IMR-90 (cell line): Measurements from ENCODE around the gene XPA. TPM values are rescaled to one million over a fixed set of nuclear protein-coding genes. Genes with fewer than 3 reads are reported as not detected.

Experiments
- ATAC-seq: fragments of 200-7000 bp; cut with Tn5 transposase; 2 replicates; pipeline ENCODE4 v1.9.1; 2020; ENCODE audit warnings: low read depth, mild to moderate bottlenecking, moderate library complexity
- BruUV-seq: library from RNA; stranded (reverse); fragments of 400-500 nt; replicated peaks from 2 replicates; lab custom pipeline; 2021; lab: Mats Ljungman, UMichigan
- CTCF ChIA-PET: fragments of 300-600 bp; formaldehyde crosslinking; extraction: SDS; loops from one replicate; lab custom pipeline; 2021; ENCODE audit warnings: antibody characterized with exemption; lab: Yijun Ruan, JAX
- POLR2A ChIA-PET: fragments of 300-600 bp; sonication (Branson Sonifier 250); formaldehyde crosslinking; loops from one replicate; lab custom pipeline; 2022; ENCODE audit warnings: antibody characterized with exemption; ENCODE audit not compliant: unreplicated experiment; lab: Charles Lee
- DNase-seq: peaks from one replicate; pipeline ENCODE4 v3.0.0; 2013
- H2AFZ ChIP-seq: replicated peaks from 2 replicates; pipeline ENCODE3; 2013; ENCODE audit warnings: low read length, mild to moderate bottlenecking; ENCODE audit not compliant: poor library complexity
- H2AK5ac ChIP-seq: 2 replicates; pipeline ENCODE4 v1.6.1; 2013; ENCODE audit warnings: low read depth, low read length, inconsistent platforms
- H2AK9ac ChIP-seq: replicated peaks from 2 replicates; pipeline ENCODE3; 2013; ENCODE audit warnings: mild to moderate bottlenecking, low read depth, low read length, moderate library complexity; ENCODE audit not compliant: poor library complexity
- H2BK120ac ChIP-seq: 2 replicates; pipeline ENCODE4 v1.6.1; 2013; ENCODE audit warnings: low read depth, low read length, inconsistent platforms
- H2BK15ac ChIP-seq: 3 replicates; pipeline ENCODE4 v1.6.1; 2013; ENCODE audit warnings: low read depth, low read length, inconsistent platforms
- H2BK20ac ChIP-seq: 2 replicates; pipeline ENCODE4 v1.6.1; 2013; ENCODE audit warnings: low read depth, mild to moderate bottlenecking, inconsistent platforms, low read length, moderate library complexity
- H2BK5ac ChIP-seq: 2 replicates; pipeline ENCODE4 v1.6.1; 2013; ENCODE audit warnings: mild to moderate bottlenecking, low read depth, low read length, inconsistent platforms; ENCODE audit not compliant: poor library complexity, severe bottlenecking
- H3K14ac ChIP-seq: replicated peaks from 2 replicates; pipeline ENCODE4 v1.6.1; 2013; ENCODE audit warnings: low read depth, low read length, inconsistent platforms
- H3K18ac ChIP-seq: 2 replicates; pipeline ENCODE4 v1.6.1; 2013; ENCODE audit warnings: low read depth, low read length, control low read depth
- H3K23ac ChIP-seq: 2 replicates; pipeline ENCODE4 v1.6.1; 2013; ENCODE audit warnings: low read depth, low read length, inconsistent platforms
- H3K27ac ChIP-seq: 2 replicates; pipeline ENCODE4 v1.5.1; 2013; ENCODE audit warnings: mild to moderate bottlenecking, control low read depth, low read length; ENCODE audit not compliant: insufficient read depth
- H3K27me3 ChIP-seq: 2 replicates; pipeline ENCODE4 v1.6.1; 2013; ENCODE audit warnings: low read length; ENCODE audit not compliant: control insufficient read depth, insufficient read depth
- H3K36me3 ChIP-seq: 2 replicates; pipeline ENCODE4 v1.6.1; 2013; ENCODE audit warnings: low read length, mixed read lengths; ENCODE audit not compliant: control insufficient read depth, insufficient read depth
- H3K4ac ChIP-seq: 2 replicates; pipeline ENCODE4 v1.6.1; 2013; ENCODE audit warnings: low read depth, low read length, inconsistent platforms
- H3K4me1 ChIP-seq: 2 replicates; pipeline ENCODE4 v1.6.1; 2013; ENCODE audit warnings: low read length, mixed read lengths; ENCODE audit not compliant: control insufficient read depth, insufficient read depth
- H3K4me2 ChIP-seq: 2 replicates; pipeline ENCODE4 v1.6.1; 2013; ENCODE audit warnings: low read depth, mild to moderate bottlenecking, control low read depth, low read length, moderate library complexity
- H3K4me3 ChIP-seq: 2 replicates; pipeline ENCODE4 v1.5.1; 2013; ENCODE audit warnings: low read depth, mild to moderate bottlenecking, control low read depth, low read length, moderate library complexity; ENCODE audit not compliant: insufficient read depth
- H3K56ac ChIP-seq: 2 replicates; pipeline ENCODE4 v1.6.1; 2013; ENCODE audit warnings: low read length, inconsistent platforms; ENCODE audit not compliant: insufficient read depth; ENCODE audit errors: extremely low read depth
- H3K79me1 ChIP-seq, 2 experiments: 2 replicates each; pipeline ENCODE4 v1.6.1; 2013; ENCODE audit warnings: low read length in 2 of 2, inconsistent platforms in 1 of 2, low read depth in 1 of 2
- H3K9ac ChIP-seq: 2 replicates; pipeline ENCODE4 v1.6.1; 2013; ENCODE audit warnings: low read depth, low read length, control low read depth
- H3K9me1 ChIP-seq: 2 replicates; pipeline ENCODE4 v1.6.1; 2013; ENCODE audit warnings: low read length, inconsistent platforms; ENCODE audit not compliant: insufficient read depth
- H3K9me3 ChIP-seq: 2 replicates; pipeline ENCODE4 v1.6.1; 2013; ENCODE audit warnings: low read length; ENCODE audit not compliant: control insufficient read depth, insufficient read depth
- H4K20me1 ChIP-seq: 2 replicates; pipeline ENCODE4 v1.6.1; 2013; ENCODE audit warnings: low read length, inconsistent platforms; ENCODE audit not compliant: insufficient read depth
- H4K5ac ChIP-seq: 2 replicates; pipeline ENCODE4 v1.6.1; 2013; ENCODE audit warnings: mild to moderate bottlenecking, low read depth, low read length, control low read depth
- H4K8ac ChIP-seq, 2 experiments: 2 replicates each; pipeline ENCODE4 v1.6.1; 2013; ENCODE audit warnings: low read depth in 2 of 2, low read length in 2 of 2, control low read depth in 1 of 2, inconsistent platforms in 1 of 2
- H4K91ac ChIP-seq: 2 replicates; pipeline ENCODE4 v1.6.1; 2013; ENCODE audit warnings: low read depth, low read length, inconsistent platforms; ENCODE audit not compliant: insufficient read depth
- RAD21 ChIP-seq: IDR thresholded peaks from 2 replicates; pipeline ENCODE4 v1.6.1; 2012; ENCODE audit warnings: low read length, improper control_type of control experiment
- WGBS, 2 experiments: methylation state at CpG; one replicate each; pipeline versions ENCODE4 v1.1.5 to v1.1.7; 2013; ENCODE audit warnings: missing lambda C conversion rate in 2 of 2; ENCODE audit not compliant: insufficient read length in 1 of 2; ENCODE audit errors: extremely low coverage in 2 of 2; 5-methylcytosine and 5-hydroxymethylcytosine counted together
- dilution Hi-C: fragments of 300-500 bp; cut with HindIII; formaldehyde crosslinking; loops from one replicate; pipeline ENCODE4 v1.14.3; 2018; ENCODE audit warnings: low sequenced_read_pairs; ENCODE audit not compliant: unreplicated experiment
- in situ Hi-C: fragments of 300-500 bp; cut with MboI; formaldehyde crosslinking; loops from 3 replicates; pipeline ENCODE4 v1.14.3; 2019; ENCODE audit warnings: low sequenced_read_pairs, inconsistent platforms, mixed read lengths
- intact Hi-C: fragments of 100-400 bp; cut with micrococcal nuclease; formaldehyde crosslinking; loops from 2 replicates; pipeline ENCODE4 v1.10.0; 2022
- polyA plus RNA-seq, 3 experiments: library from polyadenylated mRNA; depleted of rRNA; stranded (reverse); fragments of >200 nt; gene quantifications; 2 replicates each; pipeline ENCODE4 v1.2.3, GENCODE V29; 2012; ENCODE audit warnings: low replicate concordance in 1 of 3
- total RNA-seq: library from RNA; depleted of rRNA; stranded (reverse); fragments of >200 nt; gene quantifications from 2 replicates; pipeline ENCODE4 v1.2.3, GENCODE V29; 2012
- TF ChIP-seq, protein P1 (sequence below): conservative IDR thresholded peaks from 2 replicates; pipeline ENCODE4 v1.5.1; 2012; ENCODE audit warnings: mild to moderate bottlenecking, low read depth, low read length, improper control_type of control experiment

XPA gene
- total and polyA plus RNA-seq, 2 of the 4 experiments (the other 2 are of a cell fraction): 1.4 to 2.2 TPM

GRCh38 chr9:97723819-97724218, 26.7 kb upstream of the XPA start:
- Histone ChIP-seq H3K9me3 (peaks cover 7% of the 10 kb centered on the region), H4K8ac (no peak overlapping the region), H3K36me3 (no peaks in the 10 kb centered on the region), H4K20me1 (no peaks in the 10 kb centered on the region), H4K91ac (no peak overlapping the region), H3K23ac (no peak overlapping the region), H3K9me1 (peaks cover 3% of the 10 kb centered on the region; the same call in 1 of the 2 replicates), H3K4me1 (no peaks in the 10 kb centered on the region), H3K9ac (no peak overlapping the region), H3K27me3 (peaks cover 37% of the 10 kb centered on the region), H3K56ac (no peak overlapping the region), H2BK20ac (no peak overlapping the region), H2BK120ac (no peak overlapping the region), H3K79me1 (no peaks in the 10 kb centered on the region), H3K18ac (no peak overlapping the region), H3K4ac (no peak overlapping the region), H2AFZ (no peak overlapping the region), H3K4me2 (no peak overlapping the region), H3K14ac (no peak overlapping the region), H2BK15ac (no peak overlapping the region), H3K4me3 (no peak overlapping the region), H4K5ac (no peak overlapping the region), H2AK9ac (no peak overlapping the region), H2AK5ac (no peak overlapping the region), H3K27ac (no peak overlapping the region), H2BK5ac (no peak overlapping the region)
- intact Hi-C loops: no loop called here
- TF ChIP-seq, protein P1, sequence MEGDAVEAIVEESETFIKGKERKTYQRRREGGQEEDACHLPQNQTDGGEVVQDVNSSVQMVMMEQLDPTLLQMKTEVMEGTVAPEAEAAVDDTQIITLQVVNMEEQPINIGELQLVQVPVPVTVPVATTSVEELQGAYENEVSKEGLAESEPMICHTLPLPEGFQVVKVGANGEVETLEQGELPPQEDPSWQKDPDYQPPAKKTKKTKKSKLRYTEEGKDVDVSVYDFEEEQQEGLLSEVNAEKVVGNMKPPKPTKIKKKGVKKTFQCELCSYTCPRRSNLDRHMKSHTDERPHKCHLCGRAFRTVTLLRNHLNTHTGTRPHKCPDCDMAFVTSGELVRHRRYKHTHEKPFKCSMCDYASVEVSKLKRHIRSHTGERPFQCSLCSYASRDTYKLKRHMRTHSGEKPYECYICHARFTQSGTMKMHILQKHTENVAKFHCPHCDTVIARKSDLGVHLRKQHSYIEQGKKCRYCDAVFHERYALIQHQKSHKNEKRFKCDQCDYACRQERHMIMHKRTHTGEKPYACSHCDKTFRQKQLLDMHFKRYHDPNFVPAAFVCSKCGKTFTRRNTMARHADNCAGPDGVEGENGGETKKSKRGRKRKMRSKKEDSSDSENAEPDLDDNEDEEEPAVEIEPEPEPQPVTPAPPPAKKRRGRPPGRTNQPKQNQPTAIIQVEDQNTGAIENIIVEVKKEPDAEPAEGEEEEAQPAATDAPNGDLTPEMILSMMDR: no peak
- TF ChIP-seq RAD21: no peak
- no peak for DNase-seq
- no CpG with 5 or more reads among the region's 2 CpGs for WGBS, 2 experiments
- no TSS peak for BruUV-seq
- dilution Hi-C loops: no loop called here
- no peak for ATAC-seq
- ChIA-PET CTCF (no interaction called here), POLR2A (interaction anchor here (0.6 kb wide), 1 partner anchor 9 kb away, joined by 3 read pairs; no protein-coding TSS in a partner anchor)
- in situ Hi-C loops: no loop called here
